ENCODE results near the gene RNU7-1. TPM values are rescaled to one million over a fixed set of nuclear protein-coding genes. Genes with fewer than 3 reads are reported as not detected.

Gene RNU7-1
- polyA plus RNA-seq, 1 donor, result not detected

GRCh38 chr12:6937481-6938352 lies 5.9 kb upstream of the RNU7-1 start:
- peak; percentile 97 to 98 for DNase-seq
- Histone ChIP-seq H3K36me3 (ENCODE audit: control insufficient read depth, insufficient read depth, low read length) (peaks cover 71% of the 10 kb centered on the region), H3K27me3 (ENCODE audit: control insufficient read depth, insufficient read depth, low read length) (no peaks in the 10 kb centered on the region), H3K27ac (ENCODE audit: low read length) (peak overlapping the region; percentile 92), H3K4me3 (ENCODE audit: low read length) (peak overlapping the region; percentile 69), H3K9me3 (ENCODE audit: control insufficient read depth, low read depth, low read length) (no peaks in the 10 kb centered on the region), H3K4me1 (ENCODE audit: control insufficient read depth, insufficient read depth, low read length) (peaks cover 10% of the 10 kb centered on the region)
- 0% methylated on average over 2 of the region's 80 CpGs for WGBS (ENCODE audit: insufficient coverage, low lambda C conversion rate)

GRCh38 chr12:6938353-6939190 lies 5.0 kb upstream of the RNU7-1 start:
- no peaks in the 10 kb centered on the region for H3K9me3 ChIP-seq (ENCODE audit: control insufficient read depth, low read depth, low read length)
- H3K27me3 ChIP-seq (ENCODE audit: control insufficient read depth, insufficient read depth, low read length), result no peaks in the 10 kb centered on the region
- H3K4me3 ChIP-seq (ENCODE audit: low read length), result peak overlapping the region; percentile 69
- peaks cover 66% of the 10 kb centered on the region for H3K36me3 ChIP-seq (ENCODE audit: control insufficient read depth, insufficient read depth, low read length)
- peaks cover 14% of the 10 kb centered on the region for H3K4me1 ChIP-seq (ENCODE audit: control insufficient read depth, insufficient read depth, low read length)
- WGBS (ENCODE audit: insufficient coverage, low lambda C conversion rate), result no CpG with 5 or more reads among the region's 32 CpGs
- peak overlapping the region; percentile 92 for H3K27ac ChIP-seq (ENCODE audit: low read length)
- no peak for DNase-seq

DNA sequence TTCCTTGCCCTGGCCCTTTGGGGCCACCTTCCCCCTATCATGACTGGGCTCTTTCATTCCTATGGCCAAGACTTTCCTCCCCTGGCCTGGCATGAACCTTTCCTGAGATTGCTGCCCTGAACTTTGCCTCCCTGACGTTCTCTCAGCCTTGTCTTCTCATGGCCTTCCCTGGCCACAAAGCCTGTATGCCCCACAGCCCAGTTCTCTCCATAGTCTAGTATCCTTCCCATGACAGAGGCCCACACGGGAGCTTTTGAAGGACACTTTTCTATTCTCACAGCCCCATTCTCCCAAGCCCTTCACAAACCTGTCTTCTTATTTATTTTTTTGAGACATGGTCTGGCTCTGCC lies 4.5 kb upstream of the RNU7-1 start:
- peaks cover 15% of the 10 kb centered on the region for H3K4me1 ChIP-seq (ENCODE audit: control insufficient read depth, insufficient read depth, low read length)
- 0% methylated on average over 1 of the region's 2 CpGs for WGBS (ENCODE audit: insufficient coverage, low lambda C conversion rate)
- H3K27ac ChIP-seq (ENCODE audit: low read length), result no peak overlapping the region

GRCh38 chr12:6941267-6941666 lies 2.3 kb upstream of the RNU7-1 start:
- peaks cover 43% of the 10 kb centered on the region for H3K36me3 ChIP-seq (ENCODE audit: control insufficient read depth, insufficient read depth, low read length)
- DNase-seq, result no peak
- no peaks in the 10 kb centered on the region for H3K27me3 ChIP-seq (ENCODE audit: control insufficient read depth, insufficient read depth, low read length)
- no peak overlapping the region for H3K27ac ChIP-seq (ENCODE audit: low read length)
- no CpG with 5 or more reads among the region's 12 CpGs for WGBS (ENCODE audit: insufficient coverage, low lambda C conversion rate)
- no peak overlapping the region for H3K4me3 ChIP-seq (ENCODE audit: low read length)
- H3K9me3 ChIP-seq (ENCODE audit: control insufficient read depth, low read depth, low read length), result no peaks in the 10 kb centered on the region
- peaks cover 31% of the 10 kb centered on the region for H3K4me1 ChIP-seq (ENCODE audit: control insufficient read depth, insufficient read depth, low read length)

More for the DNA sequence above, 4.5 kb upstream of the RNU7-1 start:
- Histone ChIP-seq H3K4me3 (ENCODE audit: low read length) (no peak overlapping the region), H3K9me3 (ENCODE audit: control insufficient read depth, low read depth, low read length) (no peaks in the 10 kb centered on the region), H3K27me3 (ENCODE audit: control insufficient read depth, insufficient read depth, low read length) (no peaks in the 10 kb centered on the region), H3K36me3 (ENCODE audit: control insufficient read depth, insufficient read depth, low read length) (peaks cover 60% of the 10 kb centered on the region)
- peak in 1 of 2 donors; percentile 29 for DNase-seq

DNA sequence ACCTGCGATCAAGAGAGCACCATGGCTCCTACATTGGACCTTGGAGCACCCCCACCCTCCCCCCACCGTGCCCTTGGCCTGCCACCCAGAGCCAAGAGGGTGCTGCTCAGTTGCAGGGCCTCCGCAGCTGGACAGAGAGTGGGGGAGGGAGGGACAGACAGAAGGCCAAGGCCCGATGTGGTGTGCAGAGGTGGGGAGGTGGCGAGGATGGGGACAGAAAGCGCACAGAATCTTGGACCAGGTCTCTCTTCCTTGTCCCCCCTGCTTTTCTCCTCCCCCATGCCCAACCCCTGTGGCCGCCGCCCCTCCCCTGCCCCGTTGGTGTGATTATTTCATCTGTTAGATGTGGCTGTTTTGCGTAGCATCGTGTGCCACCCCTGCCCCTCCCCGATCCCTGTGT lies 1.8 kb upstream of the RNU7-1 start:
- Histone ChIP-seq H3K4me1 (ENCODE audit: control insufficient read depth, insufficient read depth, low read length) (peaks cover 29% of the 10 kb centered on the region), H3K27ac (ENCODE audit: low read length) (no peak overlapping the region), H3K36me3 (ENCODE audit: control insufficient read depth, insufficient read depth, low read length) (peaks cover 38% of the 10 kb centered on the region), H3K27me3 (ENCODE audit: control insufficient read depth, insufficient read depth, low read length) (no peaks in the 10 kb centered on the region), H3K4me3 (ENCODE audit: low read length) (no peak overlapping the region), H3K9me3 (ENCODE audit: control insufficient read depth, low read depth, low read length) (no peaks in the 10 kb centered on the region)
- DNase-seq, result peak in 1 of 2 donors; percentile 20
- WGBS (ENCODE audit: insufficient coverage, low lambda C conversion rate), result no CpG with 5 or more reads among the region's 12 CpGs

DNA sequence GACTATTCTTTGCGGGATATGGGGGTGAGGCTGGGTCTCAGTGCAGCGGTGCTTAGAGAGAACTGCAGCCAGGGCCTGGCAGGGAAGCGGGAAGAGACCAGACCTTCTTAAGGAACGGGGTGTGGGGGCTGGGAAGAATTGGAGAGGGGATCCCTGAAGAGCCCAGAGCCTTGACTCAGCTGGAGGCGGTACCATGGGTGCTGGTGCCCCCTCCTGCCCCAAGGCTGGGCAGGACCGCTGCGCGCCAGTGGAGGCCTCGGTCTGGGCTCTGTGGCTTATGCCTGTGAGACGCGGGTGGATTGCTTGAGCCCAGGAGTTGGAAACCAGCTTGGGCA lies 1.3 kb upstream of the RNU7-1 start:
- peaks cover 37% of the 10 kb centered on the region for H3K36me3 ChIP-seq (ENCODE audit: control insufficient read depth, insufficient read depth, low read length)
- DNase-seq, result peak in 1 of 2 donors; percentile 14
- H3K9me3 ChIP-seq (ENCODE audit: control insufficient read depth, low read depth, low read length), result no peaks in the 10 kb centered on the region
- H3K27ac ChIP-seq (ENCODE audit: low read length), result no peak overlapping the region
- H3K4me1 ChIP-seq (ENCODE audit: control insufficient read depth, insufficient read depth, low read length), result peaks cover 30% of the 10 kb centered on the region
- H3K27me3 ChIP-seq (ENCODE audit: control insufficient read depth, insufficient read depth, low read length), result no peaks in the 10 kb centered on the region
- WGBS (ENCODE audit: insufficient coverage, low lambda C conversion rate), result no CpG with 5 or more reads among the region's 11 CpGs
- H3K4me3 ChIP-seq (ENCODE audit: low read length), result no peak overlapping the region

- Histone ChIP-seq H3K4me3 (ENCODE audit: low read length) (peak overlapping the region; percentile 70), H3K36me3 (ENCODE audit: control insufficient read depth, insufficient read depth, low read length) (peaks cover 36% of the 10 kb centered on the region), H3K4me1 (ENCODE audit: control insufficient read depth, insufficient read depth, low read length) (peaks cover 27% of the 10 kb centered on the region), H3K9me3 (ENCODE audit: control insufficient read depth, low read depth, low read length) (no peaks in the 10 kb centered on the region), H3K27ac (ENCODE audit: low read length) (peak overlapping the region; percentile 98), H3K27me3 (ENCODE audit: control insufficient read depth, insufficient read depth, low read length) (no peaks in the 10 kb centered on the region)
- DNase-seq, result peak; percentile 85 to 89
- no CpG with 5 or more reads among the region's 13 CpGs for WGBS (ENCODE audit: insufficient coverage, low lambda C conversion rate)
Measured at GRCh38 chr12:6943389-6943721, 261 bp upstream of the RNU7-1 start.

GRCh38 chr12:6944381-6945186 lies 968 bp downstream of the RNU7-1 start:
- peak; percentile 86 to 92 for DNase-seq
- peak overlapping the region; percentile 70 for H3K4me3 ChIP-seq (ENCODE audit: low read length)
- WGBS (ENCODE audit: insufficient coverage, low lambda C conversion rate), result 20% methylated on average over 6 of the region's 48 CpGs
- no peaks in the 10 kb centered on the region for H3K27me3 ChIP-seq (ENCODE audit: control insufficient read depth, insufficient read depth, low read length)
- H3K36me3 ChIP-seq (ENCODE audit: control insufficient read depth, insufficient read depth, low read length), result peaks cover 25% of the 10 kb centered on the region
- H3K9me3 ChIP-seq (ENCODE audit: control insufficient read depth, low read depth, low read length), result no peaks in the 10 kb centered on the region
- peaks cover 25% of the 10 kb centered on the region for H3K4me1 ChIP-seq (ENCODE audit: control insufficient read depth, insufficient read depth, low read length)
- peak overlapping the region; percentile 98 for H3K27ac ChIP-seq (ENCODE audit: low read length)

- peak overlapping the region; percentile 98 for H3K27ac ChIP-seq (ENCODE audit: low read length)
- peaks cover 21% of the 10 kb centered on the region for H3K36me3 ChIP-seq (ENCODE audit: control insufficient read depth, insufficient read depth, low read length)
- H3K4me3 ChIP-seq (ENCODE audit: low read length), result peak overlapping the region; percentile 29
- WGBS (ENCODE audit: insufficient coverage, low lambda C conversion rate), result no CpG with 5 or more reads among the region's 11 CpGs
- no peak for DNase-seq
- no peaks in the 10 kb centered on the region for H3K27me3 ChIP-seq (ENCODE audit: control insufficient read depth, insufficient read depth, low read length)
- H3K4me1 ChIP-seq (ENCODE audit: control insufficient read depth, insufficient read depth, low read length), result peaks cover 25% of the 10 kb centered on the region
- H3K9me3 ChIP-seq (ENCODE audit: control insufficient read depth, low read depth, low read length), result no peaks in the 10 kb centered on the region
Measured at GRCh38 chr12:6945613-6946012, 2.0 kb downstream of the RNU7-1 start.

All from large intestine (tissue), 3 donors.